NT2/D1 (cell line): Measurements from ENCODE around the gene ERBB4.

Experiments
- SUZ12 ChIP-seq: IDR thresholded peaks from 2 replicates; pipeline ENCODE4 v1.6.1; 2011; ENCODE audit not compliant: insufficient read length, insufficient read depth; ENCODE audit errors: extremely low read depth
- YY1 ChIP-seq: IDR thresholded peaks from 2 replicates; pipeline ENCODE4 v1.6.1; 2011; ENCODE audit not compliant: insufficient read length, insufficient read depth
- ZNF274 ChIP-seq: IDR thresholded peaks from 2 replicates; pipeline ENCODE4 v1.6.1; 2011; ENCODE audit warnings: mild to moderate bottlenecking, low read depth, low read length

- TF ChIP-seq YY1 (no peak), SUZ12 (no peak), ZNF274 (no peak)
Observed at GRCh38 chr2:211877061-211877460, 661.5 kb downstream of the ERBB4 start.
